SH-SY5Y (cell line): ENCODE measurements around the gene ANKUB1.

Source experiments
- GATA2 ChIP-seq: IDR thresholded peaks from 2 replicates; pipeline ENCODE4 v1.6.1; 2011; ENCODE audit warnings: mild to moderate bottlenecking, low read depth, low read length
- GATA3 ChIP-seq: IDR thresholded peaks from 2 replicates; pipeline ENCODE4 v1.6.1; 2011; ENCODE audit warnings: low read depth, mild to moderate bottlenecking, low read length, moderate library complexity

DNA sequence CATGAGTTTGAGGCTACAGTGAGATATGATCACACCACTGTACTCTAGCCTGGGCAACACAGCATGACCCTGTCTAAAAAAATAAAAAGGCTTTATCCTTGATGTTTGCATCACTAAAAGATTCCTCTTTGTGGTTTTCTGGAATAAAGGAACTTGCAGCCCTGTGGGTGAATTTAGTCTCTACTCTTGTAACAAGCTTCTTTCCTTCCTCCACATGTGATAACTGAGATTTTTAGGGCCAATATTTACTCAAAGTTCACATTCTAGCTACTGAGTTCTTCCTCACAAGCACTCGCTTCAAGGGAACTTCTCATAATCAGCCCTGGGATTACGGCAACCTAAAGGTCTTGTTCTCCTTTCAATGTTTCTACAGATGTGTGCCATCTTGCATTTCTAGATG, 64.7 kb downstream of the ANKUB1 start:
- TF ChIP-seq GATA3 (no peak), GATA2 (no peak)
